ENCODE measurements around the gene TMEM117.

The TMEM117 gene

DNA sequence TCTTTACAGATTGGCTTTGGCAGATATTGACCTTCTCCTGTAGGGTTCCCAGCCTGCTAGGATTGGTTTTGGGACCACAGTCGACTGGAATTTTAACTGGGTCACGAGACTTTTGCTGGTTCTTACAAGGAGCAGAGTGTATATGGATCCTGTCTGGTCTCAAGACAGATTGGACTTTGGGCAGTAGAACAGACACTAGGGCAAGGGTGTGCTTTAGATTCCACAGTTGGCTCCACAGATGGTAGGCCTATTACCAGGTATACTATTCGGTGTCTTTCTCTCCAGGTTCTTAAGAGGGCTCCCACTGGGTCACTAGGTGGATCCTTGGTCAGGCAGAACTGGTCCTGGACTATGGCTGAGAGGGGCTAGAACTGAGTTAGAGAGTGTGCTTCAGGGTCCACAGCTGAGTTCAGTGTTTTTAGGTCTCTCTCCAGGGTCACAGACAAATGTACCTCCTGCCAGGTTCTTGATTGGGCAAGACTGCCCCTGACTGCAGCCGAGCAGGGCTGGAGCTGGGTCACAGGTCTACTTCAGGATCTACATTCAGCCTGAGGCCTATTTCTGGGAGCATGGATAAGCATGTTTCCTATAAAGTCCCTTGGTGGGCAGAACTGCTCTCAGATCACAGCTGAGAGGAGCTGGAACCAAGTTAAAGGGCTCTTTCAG lies 460.2 kb downstream of the TMEM117 start:
- no peak for DNase-seq (ENCODE audit: low spot score)
- TF ChIP-seq, protein P1, sequence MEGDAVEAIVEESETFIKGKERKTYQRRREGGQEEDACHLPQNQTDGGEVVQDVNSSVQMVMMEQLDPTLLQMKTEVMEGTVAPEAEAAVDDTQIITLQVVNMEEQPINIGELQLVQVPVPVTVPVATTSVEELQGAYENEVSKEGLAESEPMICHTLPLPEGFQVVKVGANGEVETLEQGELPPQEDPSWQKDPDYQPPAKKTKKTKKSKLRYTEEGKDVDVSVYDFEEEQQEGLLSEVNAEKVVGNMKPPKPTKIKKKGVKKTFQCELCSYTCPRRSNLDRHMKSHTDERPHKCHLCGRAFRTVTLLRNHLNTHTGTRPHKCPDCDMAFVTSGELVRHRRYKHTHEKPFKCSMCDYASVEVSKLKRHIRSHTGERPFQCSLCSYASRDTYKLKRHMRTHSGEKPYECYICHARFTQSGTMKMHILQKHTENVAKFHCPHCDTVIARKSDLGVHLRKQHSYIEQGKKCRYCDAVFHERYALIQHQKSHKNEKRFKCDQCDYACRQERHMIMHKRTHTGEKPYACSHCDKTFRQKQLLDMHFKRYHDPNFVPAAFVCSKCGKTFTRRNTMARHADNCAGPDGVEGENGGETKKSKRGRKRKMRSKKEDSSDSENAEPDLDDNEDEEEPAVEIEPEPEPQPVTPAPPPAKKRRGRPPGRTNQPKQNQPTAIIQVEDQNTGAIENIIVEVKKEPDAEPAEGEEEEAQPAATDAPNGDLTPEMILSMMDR (IDR thresholded peaks at IDR 0.05; ENCODE audit: extremely low read depth, missing control alignments), result no peak

DNA sequence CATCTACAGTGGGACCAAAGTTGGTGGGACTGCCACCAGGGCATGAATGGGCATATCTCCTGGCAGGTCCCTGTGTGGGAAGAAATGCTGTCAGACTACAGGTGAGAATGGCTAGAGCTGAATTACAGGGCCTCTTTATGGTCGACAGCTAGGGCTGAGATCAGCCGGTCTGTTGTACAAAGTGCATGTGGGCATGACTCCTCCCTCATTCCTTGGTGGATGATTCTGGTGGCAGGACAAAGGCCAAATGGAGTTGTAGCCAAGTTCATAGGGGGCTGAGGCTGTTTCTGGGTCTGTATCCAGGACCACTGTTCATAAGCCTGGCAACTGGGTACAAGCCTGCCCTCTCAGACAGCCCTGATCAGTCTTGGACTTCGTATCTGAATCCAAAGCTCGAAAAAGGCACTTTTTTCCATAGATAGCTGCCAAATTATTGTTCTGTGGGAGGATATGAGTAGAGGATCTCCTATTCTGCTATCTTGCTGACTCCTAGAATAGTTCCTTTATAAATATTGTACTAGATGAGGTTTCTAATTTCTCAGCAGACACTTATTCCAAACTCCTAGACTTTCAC lies 460.8 kb downstream of the TMEM117 start:
- TF ChIP-seq, protein P1 (IDR thresholded peaks at IDR 0.05; ENCODE audit: extremely low read depth, missing control alignments), result no peak
- no peak for DNase-seq (ENCODE audit: low spot score)

DNA sequence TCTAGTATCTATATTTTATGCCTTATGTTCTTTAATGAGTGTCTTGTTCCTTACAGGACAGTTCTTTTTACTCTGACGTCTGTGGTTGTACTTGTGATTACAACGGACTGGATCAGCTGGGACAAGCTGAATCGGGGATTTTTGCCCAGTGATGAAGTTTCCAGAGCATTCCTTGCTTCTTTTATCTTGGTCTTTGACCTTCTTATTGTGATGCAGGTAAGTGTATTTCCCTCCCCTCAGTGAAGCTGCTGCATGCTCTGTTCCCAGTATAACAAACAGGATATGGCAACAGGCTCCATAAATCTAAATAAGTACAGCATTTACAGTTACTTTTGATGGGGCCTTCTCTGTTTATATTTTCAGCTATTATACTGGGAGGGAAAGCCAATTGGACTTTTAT lies 463.6 kb downstream of the TMEM117 start:
- no peak for DNase-seq (ENCODE audit: low spot score)

DNA sequence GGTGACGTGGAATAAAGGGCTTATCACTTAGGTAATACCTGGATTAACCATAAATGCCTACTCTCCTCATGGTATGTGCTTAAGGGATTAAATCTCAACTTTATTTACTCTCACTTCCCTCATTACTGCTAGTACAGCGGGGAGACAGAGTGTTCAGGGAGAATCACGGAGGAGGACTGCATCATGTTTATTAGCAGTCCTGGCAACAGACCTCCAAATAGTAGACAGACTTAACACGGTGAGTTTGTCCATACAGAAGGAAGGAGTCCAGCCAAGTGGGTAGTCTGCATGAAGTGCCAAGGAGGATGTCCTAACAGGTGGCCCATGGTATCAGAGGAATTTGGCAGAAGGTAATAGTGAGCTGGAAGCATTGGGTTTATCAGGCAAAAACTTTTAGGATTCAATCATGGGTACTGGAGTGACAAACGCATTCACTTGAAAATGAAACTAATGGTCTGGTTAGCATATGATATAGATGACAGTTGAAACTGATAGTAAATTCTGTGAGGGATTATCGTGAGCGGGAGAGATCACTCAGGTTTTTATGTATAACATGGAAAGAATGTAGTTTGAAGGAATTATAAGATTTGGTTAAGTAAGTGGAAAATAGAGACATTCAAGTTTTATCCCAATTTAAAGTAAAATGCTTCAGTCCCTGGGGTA lies 471.8 kb downstream of the TMEM117 start:
- TF ChIP-seq, protein P1 (IDR thresholded peaks at IDR 0.05; ENCODE audit: extremely low read depth, missing control alignments), result no peak
- no peak for DNase-seq (ENCODE audit: low spot score)

More for the DNA sequence above, 463.6 kb downstream of the TMEM117 start:
- TF ChIP-seq, protein P1 (IDR thresholded peaks at IDR 0.05; ENCODE audit: extremely low read depth, missing control alignments), result no peak

DNA sequence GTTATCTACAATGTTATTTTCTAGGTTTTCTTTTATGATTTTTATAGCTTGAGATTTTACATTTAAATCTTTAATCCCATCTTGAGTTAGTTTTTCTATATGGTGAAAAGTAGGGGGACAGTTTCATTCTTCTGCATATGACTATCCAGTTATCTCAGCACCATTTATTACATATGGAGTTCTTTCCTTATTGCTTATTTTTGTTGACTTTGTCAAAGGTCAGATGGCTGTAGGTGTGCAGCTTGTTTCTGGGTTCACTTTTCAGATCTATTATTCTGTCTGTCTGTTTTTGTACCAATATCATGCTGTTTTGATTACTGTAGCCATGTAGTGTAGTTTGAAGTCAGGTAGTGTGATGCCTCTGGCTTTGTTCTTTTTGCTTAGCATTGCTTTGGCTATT lies 477.3 kb downstream of the TMEM117 start:
- DNase-seq (ENCODE audit: low spot score), result no peak
- TF ChIP-seq, protein P1 (IDR thresholded peaks at IDR 0.05; ENCODE audit: extremely low read depth, missing control alignments), result no peak

DNA sequence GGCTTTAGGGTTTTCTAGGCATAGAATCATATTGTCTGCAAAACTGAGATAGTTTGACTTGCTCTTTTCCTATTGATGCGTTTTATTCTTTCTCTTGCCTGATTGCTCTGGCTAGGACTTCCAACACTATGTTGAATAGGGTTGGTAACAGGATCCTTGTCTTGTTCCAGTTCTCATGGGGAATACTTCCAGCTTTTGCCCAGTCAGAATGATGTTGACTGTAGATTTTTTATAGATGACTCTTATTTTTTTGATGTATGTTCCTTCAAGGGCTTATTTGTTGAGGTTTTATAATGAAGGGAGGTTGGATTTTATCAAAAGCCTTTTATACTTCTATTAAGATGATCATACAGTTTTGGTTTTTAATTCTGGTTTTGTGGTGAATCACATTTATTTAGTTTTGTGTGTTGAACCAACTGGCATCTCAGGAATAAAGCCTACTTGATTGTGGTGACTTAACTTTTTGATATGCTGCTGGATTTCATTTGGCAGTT lies 478.2 kb downstream of the TMEM117 start:
- no peak for DNase-seq (ENCODE audit: low spot score)
- TF ChIP-seq, protein P1 (IDR thresholded peaks at IDR 0.05; ENCODE audit: extremely low read depth, missing control alignments), result no peak

DNA sequence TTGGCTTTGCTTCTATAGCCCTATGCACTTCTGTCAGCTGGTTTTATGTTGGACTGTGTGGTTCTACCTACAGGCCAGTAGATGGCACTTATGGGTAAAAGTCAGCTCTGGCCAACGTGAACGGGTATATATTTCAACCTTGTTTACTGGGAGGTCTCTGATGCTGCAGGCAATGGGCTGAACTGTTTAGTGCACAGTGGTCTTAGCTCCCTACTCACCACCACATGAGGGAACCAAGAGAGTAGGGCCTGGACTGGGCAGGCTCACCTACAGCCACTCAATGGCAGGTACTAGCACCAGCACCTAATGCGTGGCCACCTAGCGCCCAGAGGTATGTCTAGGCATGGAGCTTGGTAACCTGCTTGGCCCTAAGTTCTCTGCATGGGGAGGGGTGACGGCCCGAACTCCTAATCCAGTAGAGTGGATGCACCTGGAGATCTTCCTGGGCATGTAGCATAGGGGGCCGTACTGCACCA lies 481.8 kb downstream of the TMEM117 start:
- DNase-seq (ENCODE audit: low spot score), result peak; percentile 34

More for the DNA sequence above, 481.8 kb downstream of the TMEM117 start:
- TF ChIP-seq, protein P1 (IDR thresholded peaks at IDR 0.05; ENCODE audit: extremely low read depth, missing control alignments), result peak; percentile 31
